ENCODE measurements around the gene CHFR. TPM values are rescaled to one million over a fixed set of nuclear protein-coding genes. Genes with fewer than 3 reads are reported as not detected.

Gene CHFR
- total RNA-seq, 1 donor, result 55.0 TPM

- no peak for DNase-seq (ENCODE audit: insufficient read length, low spot score, missing footprints)
- no peak overlapping the region for H3K4me2 ChIP-seq (ENCODE audit: insufficient read depth, low read length)
- H3K36me3 ChIP-seq (ENCODE audit: insufficient read depth, low read length), result peaks cover 67% of the 10 kb centered on the region
- TF ChIP-seq, protein P1, sequence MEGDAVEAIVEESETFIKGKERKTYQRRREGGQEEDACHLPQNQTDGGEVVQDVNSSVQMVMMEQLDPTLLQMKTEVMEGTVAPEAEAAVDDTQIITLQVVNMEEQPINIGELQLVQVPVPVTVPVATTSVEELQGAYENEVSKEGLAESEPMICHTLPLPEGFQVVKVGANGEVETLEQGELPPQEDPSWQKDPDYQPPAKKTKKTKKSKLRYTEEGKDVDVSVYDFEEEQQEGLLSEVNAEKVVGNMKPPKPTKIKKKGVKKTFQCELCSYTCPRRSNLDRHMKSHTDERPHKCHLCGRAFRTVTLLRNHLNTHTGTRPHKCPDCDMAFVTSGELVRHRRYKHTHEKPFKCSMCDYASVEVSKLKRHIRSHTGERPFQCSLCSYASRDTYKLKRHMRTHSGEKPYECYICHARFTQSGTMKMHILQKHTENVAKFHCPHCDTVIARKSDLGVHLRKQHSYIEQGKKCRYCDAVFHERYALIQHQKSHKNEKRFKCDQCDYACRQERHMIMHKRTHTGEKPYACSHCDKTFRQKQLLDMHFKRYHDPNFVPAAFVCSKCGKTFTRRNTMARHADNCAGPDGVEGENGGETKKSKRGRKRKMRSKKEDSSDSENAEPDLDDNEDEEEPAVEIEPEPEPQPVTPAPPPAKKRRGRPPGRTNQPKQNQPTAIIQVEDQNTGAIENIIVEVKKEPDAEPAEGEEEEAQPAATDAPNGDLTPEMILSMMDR (IDR thresholded peaks at IDR 0.05; ENCODE audit: extremely low read depth, low read depth, low read length), result no peak
- no peak overlapping the region for H3K27ac ChIP-seq (ENCODE audit: low read depth, low read length)
- no peak overlapping the region for H2AFZ ChIP-seq (ENCODE audit: low read length)
- peaks cover 29% of the 10 kb centered on the region for H4K20me1 ChIP-seq (ENCODE audit: insufficient read depth, low read length)
- H3K9me3 ChIP-seq (ENCODE audit: low read depth, low read length), result no peaks in the 10 kb centered on the region
- no peaks in the 10 kb centered on the region for H3K27me3 ChIP-seq (ENCODE audit: insufficient read depth, low read length)
- H3K4me3 ChIP-seq (ENCODE audit: insufficient read depth, low read length), result no peak overlapping the region
- no peaks in the 10 kb centered on the region for H3K4me1 ChIP-seq (ENCODE audit: insufficient read depth, low read length)
- H3K79me2 ChIP-seq (ENCODE audit: insufficient read depth, low read length), result peaks cover 57% of the 10 kb centered on the region
These were observed 99.5 kb downstream of the CHFR start for GRCh38 chr12:132787877-132788276.

GRCh38 chr12:132786192-132786591 lies 101.2 kb downstream of the CHFR start:
- no peak overlapping the region for H3K27ac ChIP-seq (ENCODE audit: low read depth, low read length)
- H4K20me1 ChIP-seq (ENCODE audit: insufficient read depth, low read length), result peaks cover 30% of the 10 kb centered on the region
- H2AFZ ChIP-seq (ENCODE audit: low read length), result no peak overlapping the region
- DNase-seq (ENCODE audit: insufficient read length, low spot score, missing footprints), result no peak
- no peaks in the 10 kb centered on the region for H3K4me1 ChIP-seq (ENCODE audit: insufficient read depth, low read length)
- H3K4me3 ChIP-seq (ENCODE audit: insufficient read depth, low read length), result no peak overlapping the region
- H3K36me3 ChIP-seq (ENCODE audit: insufficient read depth, low read length), result peaks cover 67% of the 10 kb centered on the region
- H3K9me3 ChIP-seq (ENCODE audit: low read depth, low read length), result no peaks in the 10 kb centered on the region
- no peaks in the 10 kb centered on the region for H3K27me3 ChIP-seq (ENCODE audit: insufficient read depth, low read length)
- peaks cover 56% of the 10 kb centered on the region for H3K79me2 ChIP-seq (ENCODE audit: insufficient read depth, low read length)
- TF ChIP-seq, protein P1 (IDR thresholded peaks at IDR 0.05; ENCODE audit: extremely low read depth, low read depth, low read length), result no peak
- H3K4me2 ChIP-seq (ENCODE audit: insufficient read depth, low read length), result no peak overlapping the region

DNA sequence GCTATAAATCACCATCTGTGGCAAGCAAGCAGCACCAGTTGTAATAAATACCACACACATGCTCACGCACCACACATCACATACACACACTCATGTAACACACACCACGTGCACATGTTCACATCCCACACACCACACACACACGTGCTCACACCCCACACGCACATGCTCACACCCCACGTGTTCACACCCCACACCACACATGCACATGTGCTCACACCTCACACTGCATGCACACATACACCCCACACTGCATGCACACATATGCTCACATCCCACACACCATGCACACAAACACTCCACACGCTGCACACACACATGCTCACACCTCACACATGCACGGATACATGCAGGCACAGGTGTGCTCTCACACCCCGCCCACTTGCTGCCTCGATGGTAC lies 102.8 kb downstream of the CHFR start:
- Histone ChIP-seq H4K20me1 (ENCODE audit: insufficient read depth, low read length) (peaks cover 42% of the 10 kb centered on the region), H3K4me3 (ENCODE audit: insufficient read depth, low read length) (no peak overlapping the region), H3K4me1 (ENCODE audit: insufficient read depth, low read length) (no peaks in the 10 kb centered on the region), H3K27me3 (ENCODE audit: insufficient read depth, low read length) (no peaks in the 10 kb centered on the region), H3K9me3 (ENCODE audit: low read depth, low read length) (no peaks in the 10 kb centered on the region), H2AFZ (ENCODE audit: low read length) (no peak overlapping the region), H3K4me2 (ENCODE audit: insufficient read depth, low read length) (no peak overlapping the region), H3K79me2 (ENCODE audit: insufficient read depth, low read length) (peaks cover 63% of the 10 kb centered on the region), H3K27ac (ENCODE audit: low read depth, low read length) (no peak overlapping the region), H3K36me3 (ENCODE audit: insufficient read depth, low read length) (peaks cover 72% of the 10 kb centered on the region)
- no peak for DNase-seq (ENCODE audit: insufficient read length, low spot score, missing footprints)
- TF ChIP-seq, protein P1 (IDR thresholded peaks at IDR 0.05; ENCODE audit: extremely low read depth, low read depth, low read length), result no peak

GRCh38 chr12:132783917-132784531 lies 103.4 kb downstream of the CHFR start:
- Histone ChIP-seq H3K4me1 (ENCODE audit: insufficient read depth, low read length) (no peaks in the 10 kb centered on the region), H3K36me3 (ENCODE audit: insufficient read depth, low read length) (peaks cover 73% of the 10 kb centered on the region), H3K4me3 (ENCODE audit: insufficient read depth, low read length) (no peak overlapping the region), H4K20me1 (ENCODE audit: insufficient read depth, low read length) (peaks cover 44% of the 10 kb centered on the region), H3K27ac (ENCODE audit: low read depth, low read length) (no peak overlapping the region), H2AFZ (ENCODE audit: low read length) (no peak overlapping the region), H3K4me2 (ENCODE audit: insufficient read depth, low read length) (no peak overlapping the region), H3K9me3 (ENCODE audit: low read depth, low read length) (no peaks in the 10 kb centered on the region), H3K27me3 (ENCODE audit: insufficient read depth, low read length) (no peaks in the 10 kb centered on the region), H3K79me2 (ENCODE audit: insufficient read depth, low read length) (peaks cover 58% of the 10 kb centered on the region)
- DNase-seq (ENCODE audit: insufficient read length, low spot score, missing footprints), result no peak
- TF ChIP-seq, protein P1 (IDR thresholded peaks at IDR 0.05; ENCODE audit: extremely low read depth, low read depth, low read length), result no peak

Other genes starting within 250 kb of the CHFR start
- 15.2 and 22.1 TPM in 2 replicates for gene POLE, start 200.3 kb downstream of the CHFR start, total RNA-seq
- 10.1 and 10.6 TPM in 2 replicates for gene PXMP2, start 200.0 kb downstream of the CHFR start, total RNA-seq
- 20.9 and 24.6 TPM in 2 replicates for gene PGAM5, start 176.8 kb downstream of the CHFR start, total RNA-seq
- 79.9 and 86.1 TPM in 2 replicates for gene ANKLE2, start 125.8 kb downstream of the CHFR start, total RNA-seq
- gene GOLGA3, start 58.7 kb downstream of the CHFR start, total RNA-seq, result 102 and 127 TPM in 2 replicates
- gene ZNF605, start 68.7 kb upstream of the CHFR start, total RNA-seq, result 10.9 and 13.6 TPM in 2 replicates
- gene ZNF26, start 98.8 kb upstream of the CHFR start, total RNA-seq, result 20.3 and 22.1 TPM in 2 replicates
- gene ZNF84, start 149.9 kb upstream of the CHFR start, total RNA-seq, result 28.9 and 30.0 TPM in 2 replicates
- 21.0 and 24.5 TPM in 2 replicates for gene ZNF140, start 193.3 kb upstream of the CHFR start, total RNA-seq
- gene ZNF891, start 242.7 kb upstream of the CHFR start, total RNA-seq, result 1.4 and 1.5 TPM in 2 replicates
- gene ZNF10, start 243.0 kb upstream of the CHFR start, total RNA-seq, result 9.8 and 11.5 TPM in 2 replicates

Measured in osteoblast (primary cell).